Measurements from ENCODE around the gene PIN4.
A peak's percentile ranks its signal among the peaks of the same experiment; 100 is the strongest.
"Not testable (repeated sequence)": the region's sequence is repeated elsewhere in the genome, so short reads cannot be mapped to it uniquely, and the experiment has no call there.

PIN4 gene

GRCh38 chrX:72159769-72160168 is 21.8 kb upstream of the PIN4 start:
- Mint-ChIP-seq H3K4me3 (no peak overlapping the region), H3K4me1 (ENCODE audit: low read depth in 2 of 2) (no peaks in the 10 kb centered on the region), H3K9me3 (no peaks in the 10 kb centered on the region), H3K27me3 (peaks cover 5 to 7% of the 10 kb centered on the region in 2 donors), H3K36me3 (ENCODE audit: insufficient read depth) (no peaks in the 10 kb centered on the region), H3K27ac (no peak overlapping the region)
- no peak for DNase-seq
- ATAC-seq (replicated peaks) = no peak

GRCh38 chrX:72165551-72165950 is 16.0 kb upstream of the PIN4 start:
- no peak for ATAC-seq (replicated peaks)
- H3K4me3 Mint-ChIP-seq = no peak overlapping the region
- no peak overlapping the region for H3K27ac Mint-ChIP-seq
- H3K27me3 Mint-ChIP-seq = peaks cover 5 to 7% of the 10 kb centered on the region in 2 donors
- H3K36me3 Mint-ChIP-seq (ENCODE audit: insufficient read depth) = no peaks in the 10 kb centered on the region
- no peak for DNase-seq
- no peaks in the 10 kb centered on the region for H3K9me3 Mint-ChIP-seq
- H3K4me1 Mint-ChIP-seq (ENCODE audit: low read depth in 2 of 2) = peaks cover 3 to 5% of the 10 kb centered on the region in 2 donors

GRCh38 chrX:72169008-72169728 is 12.4 kb upstream of the PIN4 start:
- H3K27ac Mint-ChIP-seq = peak overlapping the region; percentile 74 to 95
- peak overlapping the region; percentile 55 to 62 for H3K4me3 Mint-ChIP-seq
- H3K4me1 Mint-ChIP-seq (ENCODE audit: low read depth in 2 of 2) = peaks cover 3 to 5% of the 10 kb centered on the region in 2 donors
- H3K27me3 Mint-ChIP-seq = no peaks in the 10 kb centered on the region
- peak; percentile 93 for ATAC-seq (replicated peaks)
- H3K36me3 Mint-ChIP-seq (ENCODE audit: insufficient read depth) = no peaks in the 10 kb centered on the region
- H3K9me3 Mint-ChIP-seq = no peaks in the 10 kb centered on the region
- peak; percentile 28 to 38 (median 29) for DNase-seq

DNA sequence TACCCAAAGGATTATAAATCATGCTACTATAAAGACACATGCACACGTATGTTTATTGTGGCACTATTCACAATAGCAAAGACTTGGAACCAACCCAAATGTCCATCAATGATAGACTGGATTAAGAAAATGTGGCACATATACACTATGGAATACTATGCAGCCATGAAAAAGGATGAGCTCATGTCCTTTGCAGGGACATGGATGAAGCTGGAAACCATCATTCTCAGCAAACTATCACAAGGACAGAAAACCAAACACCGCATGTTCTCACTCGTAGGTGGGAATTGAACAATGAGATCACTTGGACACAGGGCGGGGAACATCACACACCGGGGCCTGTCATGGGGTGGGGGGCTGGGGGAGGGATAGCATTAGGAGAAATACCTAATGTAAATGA is 5.3 kb upstream of the PIN4 start:
- H3K36me3 Mint-ChIP-seq (ENCODE audit: insufficient read depth); H3K9me3 Mint-ChIP-seq; H3K4me1 Mint-ChIP-seq (ENCODE audit: low read depth in 2 of 2); DNase-seq; H3K27me3 Mint-ChIP-seq; H3K27ac Mint-ChIP-seq; H3K4me3 Mint-ChIP-seq; ATAC-seq (replicated peaks): not testable (repeated sequence)

- Mint-ChIP-seq H3K36me3 (ENCODE audit: insufficient read depth) (no peaks in the 10 kb centered on the region), H3K27me3 (no peaks in the 10 kb centered on the region), H3K4me3 (no peak overlapping the region), H3K27ac (no peak overlapping the region), H3K9me3 (no peaks in the 10 kb centered on the region), H3K4me1 (ENCODE audit: low read depth in 2 of 2) (peaks cover 0 to 1% of the 10 kb centered on the region in 2 donors)
- ATAC-seq (replicated peaks) (no peak), DNase-seq (no peak)
These were observed 4.6 kb upstream of the PIN4 start for GRCh38 chrX:72176981-72177380.

GRCh38 chrX:72180539-72180938 is 1.0 kb upstream of the PIN4 start:
- Mint-ChIP-seq H3K27me3 (no peaks in the 10 kb centered on the region), H3K4me1 (ENCODE audit: low read depth in 2 of 2) (peaks cover 5 to 7% of the 10 kb centered on the region in 2 donors), H3K4me3 (no peak overlapping the region), H3K9me3 (no peaks in the 10 kb centered on the region), H3K27ac (no peak overlapping the region), H3K36me3 (ENCODE audit: insufficient read depth) (peaks cover 5% of the 10 kb centered on the region)
- ATAC-seq (replicated peaks) = no peak
- DNase-seq = no peak

DNA sequence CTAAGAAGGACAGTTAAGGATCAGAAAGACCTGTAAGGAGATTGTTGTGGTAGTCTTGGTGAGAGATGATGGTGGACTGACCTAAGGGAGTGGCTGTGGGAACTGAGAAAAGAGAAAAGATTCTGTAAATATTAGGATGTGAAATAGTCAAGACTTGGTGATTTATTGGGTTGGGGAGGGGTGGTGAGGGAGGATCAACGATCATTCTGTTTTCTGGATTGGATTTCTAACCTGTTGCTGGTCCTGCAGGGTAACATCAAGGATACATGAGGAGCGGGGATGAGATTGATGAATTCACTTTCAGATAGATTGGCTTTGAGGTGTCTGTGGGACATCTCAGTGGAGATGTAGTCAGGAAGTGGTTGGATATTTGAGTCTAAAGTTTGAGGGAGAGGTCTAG is 1.4 kb downstream of the PIN4 start:
- Mint-ChIP-seq H3K27ac (no peak overlapping the region), H3K4me1 (ENCODE audit: low read depth in 2 of 2) (peaks cover 7 to 8% of the 10 kb centered on the region in 2 donors), H3K36me3 (ENCODE audit: insufficient read depth) (peaks cover 10% of the 10 kb centered on the region), H3K9me3 (no peaks in the 10 kb centered on the region), H3K4me3 (no peak overlapping the region), H3K27me3 (no peaks in the 10 kb centered on the region)
- DNase-seq (no peak), ATAC-seq (replicated peaks) (no peak)

DNA sequence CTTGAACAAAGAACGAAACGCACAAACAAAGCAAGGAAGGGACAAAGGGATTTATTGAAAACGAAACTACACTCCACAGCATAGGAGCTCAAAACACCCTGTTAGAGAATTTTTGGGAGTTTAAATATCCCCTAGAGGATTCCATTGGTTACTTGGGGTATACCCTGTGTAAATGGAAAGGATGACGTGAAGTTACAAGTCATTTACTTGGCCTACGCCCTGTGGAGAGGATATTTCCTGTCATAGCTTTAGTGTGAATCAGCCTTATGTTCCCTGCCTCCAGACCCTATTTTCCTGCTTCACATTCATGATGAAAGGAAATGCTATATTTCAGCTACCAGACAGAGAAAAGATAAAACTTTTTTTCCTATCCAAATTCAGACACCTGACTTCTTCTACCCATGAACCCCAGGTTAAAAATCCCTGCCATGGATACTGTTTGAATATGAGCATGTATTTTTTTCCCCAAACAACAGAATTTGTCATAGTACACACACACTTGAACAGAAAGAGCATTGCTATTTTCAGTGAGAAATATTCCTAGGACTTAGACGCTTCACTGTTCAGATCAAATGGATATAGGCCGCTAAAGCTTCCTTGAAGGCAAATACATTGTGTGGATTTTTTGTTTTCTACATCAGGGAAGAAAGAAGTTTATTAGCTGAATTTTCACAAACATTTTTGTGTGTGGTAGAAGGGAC is 20.4 kb downstream of the PIN4 start:
- H3K4me3 Mint-ChIP-seq = no peak overlapping the region
- DNase-seq (no peak), ATAC-seq (replicated peaks) (no peak)
- no peaks in the 10 kb centered on the region for H3K4me1 Mint-ChIP-seq (ENCODE audit: low read depth in 2 of 2)
- peaks cover 10% of the 10 kb centered on the region for H3K36me3 Mint-ChIP-seq (ENCODE audit: insufficient read depth)
- no peaks in the 10 kb centered on the region for H3K27me3 Mint-ChIP-seq
- H3K9me3 Mint-ChIP-seq = no peaks in the 10 kb centered on the region
- no peak overlapping the region for H3K27ac Mint-ChIP-seq

- Mint-ChIP-seq H3K4me3 (no peak overlapping the region), H3K27me3 (no peaks in the 10 kb centered on the region), H3K9me3 (no peaks in the 10 kb centered on the region), H3K4me1 (ENCODE audit: low read depth in 2 of 2) (no peaks in the 10 kb centered on the region), H3K36me3 (ENCODE audit: insufficient read depth) (peaks cover 10% of the 10 kb centered on the region), H3K27ac (no peak overlapping the region)
- ATAC-seq (replicated peaks) = no peak
- no peak for DNase-seq
These were observed 21.3 kb downstream of the PIN4 start for GRCh38 chrX:72202792-72203401.

GRCh38 chrX:72203421-72203820 is 21.9 kb downstream of the PIN4 start:
- H3K36me3 Mint-ChIP-seq (ENCODE audit: insufficient read depth) = peaks cover 10% of the 10 kb centered on the region
- no peaks in the 10 kb centered on the region for H3K9me3 Mint-ChIP-seq
- DNase-seq (no peak), ATAC-seq (replicated peaks) (no peak)
- H3K4me3 Mint-ChIP-seq = no peak overlapping the region
- H3K4me1 Mint-ChIP-seq (ENCODE audit: low read depth in 2 of 2) = no peaks in the 10 kb centered on the region
- H3K27ac Mint-ChIP-seq = no peak overlapping the region
- H3K27me3 Mint-ChIP-seq = no peaks in the 10 kb centered on the region

DNA sequence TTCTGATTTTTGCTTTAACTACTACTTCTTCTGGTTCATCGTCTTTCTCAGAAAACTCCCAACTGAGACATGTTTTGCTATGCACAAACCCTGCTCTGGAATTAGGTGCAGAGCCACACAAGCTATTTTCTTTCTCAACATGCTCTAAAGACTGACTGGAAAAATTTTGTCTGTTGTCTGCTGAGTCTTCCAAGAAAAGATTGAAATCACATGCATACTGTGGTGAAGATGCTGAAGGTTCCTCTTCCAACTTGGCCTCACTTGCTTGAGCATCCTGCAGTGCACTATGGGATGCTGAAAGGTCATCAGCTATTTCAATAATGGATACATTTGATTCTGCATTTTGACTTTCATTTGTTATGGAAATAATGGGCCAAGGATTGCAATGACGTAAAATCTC is 24.1 kb downstream of the PIN4 start:
- DNase-seq = no peak
- peaks cover 5% of the 10 kb centered on the region for H3K36me3 Mint-ChIP-seq (ENCODE audit: insufficient read depth)
- H3K27ac Mint-ChIP-seq = no peak overlapping the region
- H3K4me3 Mint-ChIP-seq = no peak overlapping the region
- no peak for ATAC-seq (replicated peaks)
- peaks cover 0 to 8% of the 10 kb centered on the region in 2 donors for H3K4me1 Mint-ChIP-seq (ENCODE audit: low read depth in 2 of 2)
- H3K27me3 Mint-ChIP-seq = no peaks in the 10 kb centered on the region
- H3K9me3 Mint-ChIP-seq = no peaks in the 10 kb centered on the region

- no peak overlapping the region for H3K4me3 Mint-ChIP-seq
- H3K9me3 Mint-ChIP-seq = no peaks in the 10 kb centered on the region
- peaks cover 0 to 8% of the 10 kb centered on the region in 2 donors for H3K4me1 Mint-ChIP-seq (ENCODE audit: low read depth in 2 of 2)
- DNase-seq (no peak), ATAC-seq (replicated peaks) (no peak)
- no peak overlapping the region for H3K27ac Mint-ChIP-seq
- H3K36me3 Mint-ChIP-seq (ENCODE audit: insufficient read depth) = peaks cover 5% of the 10 kb centered on the region
- H3K27me3 Mint-ChIP-seq = no peaks in the 10 kb centered on the region
These were observed 25.8 kb downstream of the PIN4 start for GRCh38 chrX:72207366-72207765.

GRCh38 chrX:72208126-72208800 is 26.7 kb downstream of the PIN4 start:
- Mint-ChIP-seq H3K9me3 (no peaks in the 10 kb centered on the region), H3K4me3 (no peak overlapping the region), H3K27me3 (no peaks in the 10 kb centered on the region), H3K4me1 (ENCODE audit: low read depth in 2 of 2) (peaks cover 0 to 8% of the 10 kb centered on the region in 2 donors), H3K36me3 (ENCODE audit: insufficient read depth) (peaks cover 5% of the 10 kb centered on the region), H3K27ac (no peak overlapping the region)
- ATAC-seq (replicated peaks) (no peak), DNase-seq (no peak)

All from effector memory CD8-positive, alpha-beta T cell (primary cell).